ENCODE data around the gene WWC1. TPM values are rescaled to one million over a fixed set of nuclear protein-coding genes. Genes with fewer than 3 reads are reported as not detected.

Gene WWC1
- total and polyA plus RNA-seq, 9 of the 15 experiments (the other 6 are each of a cell fraction or from before 2014, with no cell fraction given) = under 0.01 to 0.54 (median 0.42) TPM; not detected in 6

- TF ChIP-seq CTCF (IDR thresholded peaks at IDR 0.05 in 2 of 3, conservative IDR thresholded peaks at IDR 0.05 in 1 of 3; ENCODE audit: insufficient read depth in 2 of 3, low read depth in 1 of 3, low read length in 3 of 3) = peak; percentile 94 to 97 (median 96)
- peak; percentile 34; the same call in 1 of the 2 replicates for TF ChIP-seq ETV1 (tag; conservative IDR thresholded peaks at IDR 0.05; ENCODE audit: low read depth)
- no peak for TF ChIP-seq PRMT5 (CRISPR knock-in tag; IDR thresholded peaks at IDR 0.05)
- no peak for TF ChIP-seq ZNF592 (IDR thresholded peaks at IDR 0.05)
- no peak for TF ChIP-seq CREB3 (tag; conservative IDR thresholded peaks at IDR 0.05; ENCODE audit: low read depth)
- no peak for TF ChIP-seq ZNF318 (IDR thresholded peaks at IDR 0.05; ENCODE audit: borderline replicate concordance in 1 of 2, low read depth in 1 of 2)
- no peak for TF ChIP-seq ADNP (tag; IDR thresholded peaks at IDR 0.05)
- no peak for TF ChIP-seq BACH1 (tag; IDR thresholded peaks at IDR 0.05)
- TF ChIP-seq ARNT (IDR thresholded peaks at IDR 0.05) = no peak; a peak in 1 of 4 replicates
- no peak for TF ChIP-seq CBX8 (IDR thresholded peaks at IDR 0.05; ENCODE audit: borderline replicate concordance, extremely low read depth, low read depth, low read length, poor library complexity, severe bottlenecking)
Measured at GRCh38 chr5:168486136-168486879, 194.9 kb downstream of the WWC1 start, which contains the start of gene RARS1 (continued).

All from K562 (cell line).